Activated CD8-positive, alpha-beta memory T cell treated with anti-CD3 and anti-CD28 coated beads, Interleukin-2, amount 10 ng/mL, durations not matched to agents 7 days and 5 days (primary cell): ENCODE measurements around the gene GPRIN2. TPM values are rescaled to one million over a fixed set of nuclear protein-coding genes. Genes with fewer than 3 reads are reported as not detected.

Experiments used
- total RNA-seq, 2 experiments: library from RNA; stranded (reverse); gene quantifications; one replicate each; pipeline ENCODE4 v1.2.3, GENCODE V29; 2021

The GPRIN2 gene
- total RNA-seq, 2 experiments from 2014 or later, result not detected

Other genes with a start within 250 kb of the GPRIN2 start
- 1 to 10 TPM in 1 of 2 experiments, not detected in 1; 1.1 TPM for gene ANXA8L1, start 180.9 kb downstream of the GPRIN2 start, total RNA-seq
- gene NPY4R, start 90.7 kb downstream of the GPRIN2 start, total RNA-seq, result not detected
- 1 to 10 TPM in 1 of 2 experiments, under 1 TPM in 1; 0.33 to 1.5 TPM for gene SYT15, start 22.5 kb upstream of the GPRIN2 start, total RNA-seq